Cerebellar cortex (tissue), 1 donor: ENCODE measurements around the gene SERPINI1.

Experiments
- DNase-seq: peaks from one replicate; pipeline ENCODE4 v3.0.0-alpha.2; 2015; ENCODE audit warnings: low spot score

SERPINI1 gene, protein sequence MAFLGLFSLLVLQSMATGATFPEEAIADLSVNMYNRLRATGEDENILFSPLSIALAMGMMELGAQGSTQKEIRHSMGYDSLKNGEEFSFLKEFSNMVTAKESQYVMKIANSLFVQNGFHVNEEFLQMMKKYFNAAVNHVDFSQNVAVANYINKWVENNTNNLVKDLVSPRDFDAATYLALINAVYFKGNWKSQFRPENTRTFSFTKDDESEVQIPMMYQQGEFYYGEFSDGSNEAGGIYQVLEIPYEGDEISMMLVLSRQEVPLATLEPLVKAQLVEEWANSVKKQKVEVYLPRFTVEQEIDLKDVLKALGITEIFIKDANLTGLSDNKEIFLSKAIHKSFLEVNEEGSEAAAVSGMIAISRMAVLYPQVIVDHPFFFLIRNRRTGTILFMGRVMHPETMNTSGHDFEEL

DNA sequence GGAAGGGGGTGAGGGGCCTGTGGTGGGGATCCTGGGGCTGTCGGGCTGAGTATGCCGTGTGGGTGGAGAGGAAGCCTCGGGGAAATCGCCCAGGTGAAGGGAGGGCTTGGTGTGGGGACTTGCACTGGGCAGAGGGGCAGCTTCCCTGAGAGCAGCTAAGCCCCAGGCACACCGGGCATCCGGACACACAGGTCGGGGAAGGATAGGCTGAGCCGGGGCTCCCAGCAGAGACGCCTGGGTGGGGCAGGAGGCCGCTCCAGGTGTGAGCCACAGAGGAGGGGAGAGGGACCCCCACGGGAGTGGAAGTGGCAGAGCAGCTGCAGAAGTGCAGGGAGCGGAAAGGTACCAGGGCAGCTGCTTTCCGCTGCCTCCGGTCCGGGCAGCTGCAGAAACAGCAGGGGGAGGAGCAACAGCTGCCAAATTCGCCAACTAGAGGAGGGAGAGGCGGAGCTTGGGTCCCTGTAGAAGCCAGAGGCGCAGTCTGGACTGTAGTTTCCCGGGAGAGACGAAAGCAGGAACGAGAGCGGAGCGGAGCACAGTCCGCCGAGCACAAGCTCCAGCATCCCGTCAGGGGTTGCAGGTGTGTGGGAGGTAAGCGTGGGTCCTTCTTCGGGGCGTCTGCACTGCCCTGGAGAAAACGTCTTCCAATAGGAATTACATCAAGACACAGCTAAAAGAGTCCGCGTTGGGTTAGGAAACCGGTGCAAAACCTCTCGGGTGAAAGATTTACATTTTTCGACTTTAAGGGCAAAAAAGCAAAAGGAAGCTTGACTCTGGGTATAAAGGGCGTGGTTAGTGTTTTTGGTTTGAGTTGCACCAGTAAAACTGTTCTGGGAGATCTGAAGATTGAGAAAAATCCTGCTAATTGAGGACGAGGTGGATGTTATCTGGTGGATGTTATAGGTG is at the start of gene SERPINI1:
TSS of gene SERPINI1 (plus strand) at position 489 of the 906 bp plus-strand sequence. CDS start 53,408 bp downstream, outside the sequence.
- DNase-seq, result peak; percentile 90

DNA sequence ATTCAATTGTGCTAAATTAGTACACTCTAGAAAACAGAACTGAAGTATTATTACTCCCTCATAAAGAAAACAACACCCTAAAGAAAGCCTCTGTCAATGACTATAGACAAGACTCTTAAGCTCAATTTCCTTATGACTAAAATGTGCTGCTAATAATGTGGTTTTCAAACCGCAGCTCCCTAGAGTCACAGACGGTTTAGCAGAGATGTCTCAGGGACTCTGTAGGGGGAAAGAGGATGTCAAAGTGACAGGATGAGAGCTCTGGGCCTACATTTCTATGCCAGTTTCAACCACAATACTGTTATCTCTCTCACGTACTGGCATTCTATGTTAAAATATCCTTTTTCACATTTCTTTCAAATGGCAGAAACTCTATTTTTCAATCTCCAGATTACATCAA is 44.2 kb upstream of the SERPINI1 start:
- no peak for DNase-seq

DNA sequence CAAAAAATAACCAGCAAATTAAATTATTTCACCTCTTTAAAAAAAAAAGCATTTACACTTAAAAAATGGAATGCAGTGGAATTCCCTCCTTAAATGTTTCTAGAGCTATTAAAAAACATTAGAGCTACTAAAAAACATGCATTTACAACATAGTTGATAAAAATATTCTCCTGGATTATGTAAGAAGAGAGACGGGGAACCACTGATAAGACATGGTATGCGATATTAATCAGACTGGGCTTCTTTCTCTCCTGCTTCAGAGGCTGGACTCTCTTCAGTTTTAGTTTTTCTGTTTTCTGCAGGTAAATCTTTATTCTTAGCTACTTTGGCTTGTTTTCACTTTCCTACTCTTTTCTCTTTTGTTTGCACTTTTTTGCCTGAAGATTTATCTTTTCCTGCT is 41.4 kb upstream of the SERPINI1 start:
- DNase-seq, result no peak

DNA sequence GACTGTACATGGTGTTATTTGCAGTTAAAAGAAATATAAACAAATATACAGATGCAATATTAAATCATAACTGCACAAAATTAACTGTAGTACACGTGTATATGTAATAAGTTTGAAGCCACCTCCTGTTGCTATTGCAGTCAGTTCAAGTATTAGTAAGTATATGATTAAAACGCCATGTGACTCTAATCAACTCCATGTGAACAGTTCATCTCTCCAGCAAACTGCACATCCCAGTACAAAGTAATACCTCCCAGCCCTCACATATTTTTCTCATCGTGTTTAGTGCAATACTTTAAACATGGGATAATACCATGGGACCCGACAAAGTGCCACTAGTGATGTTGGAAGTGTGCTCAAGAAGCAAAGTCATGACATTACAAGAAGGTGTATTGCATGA is 35.5 kb upstream of the SERPINI1 start:
- DNase-seq, result no peak

DNA sequence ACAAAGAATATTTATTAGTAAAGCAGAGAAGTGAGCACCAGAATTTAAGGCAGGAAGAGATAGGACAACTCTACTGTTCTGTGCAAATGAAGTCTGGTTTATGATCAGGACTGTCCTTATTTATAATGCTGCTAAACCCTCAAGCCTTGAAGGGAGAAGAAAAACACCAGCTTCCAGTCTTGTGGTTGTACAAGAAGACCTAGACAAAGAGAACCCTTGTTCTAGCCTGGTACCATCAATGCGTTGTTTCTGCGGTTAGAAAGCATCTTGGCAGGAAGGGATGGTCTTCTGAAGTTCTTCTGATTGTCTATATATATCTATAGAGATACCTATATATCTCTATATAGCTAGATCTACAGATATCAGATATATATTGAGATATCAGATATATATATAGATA is 34.6 kb upstream of the SERPINI1 start:
- no peak for DNase-seq

DNA sequence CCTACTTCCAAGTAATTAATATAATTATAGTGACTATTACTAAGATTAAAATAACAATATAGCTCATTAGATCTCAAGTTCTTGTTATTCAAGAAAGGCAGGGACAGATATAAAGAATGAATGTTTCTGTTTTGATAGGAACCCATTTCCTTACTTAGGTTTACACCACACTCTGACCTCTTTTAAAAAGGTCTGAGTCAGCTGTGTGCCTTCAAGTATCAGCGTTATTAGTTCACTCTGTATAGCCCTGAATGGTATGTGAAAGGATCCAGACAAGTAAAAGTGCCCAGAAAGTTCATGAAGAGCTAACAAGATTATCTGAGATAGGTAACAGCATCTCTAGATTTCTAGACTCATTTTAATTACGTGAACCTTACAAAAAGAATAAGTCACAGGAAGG is 29.7 kb upstream of the SERPINI1 start:
- no peak for DNase-seq

DNA sequence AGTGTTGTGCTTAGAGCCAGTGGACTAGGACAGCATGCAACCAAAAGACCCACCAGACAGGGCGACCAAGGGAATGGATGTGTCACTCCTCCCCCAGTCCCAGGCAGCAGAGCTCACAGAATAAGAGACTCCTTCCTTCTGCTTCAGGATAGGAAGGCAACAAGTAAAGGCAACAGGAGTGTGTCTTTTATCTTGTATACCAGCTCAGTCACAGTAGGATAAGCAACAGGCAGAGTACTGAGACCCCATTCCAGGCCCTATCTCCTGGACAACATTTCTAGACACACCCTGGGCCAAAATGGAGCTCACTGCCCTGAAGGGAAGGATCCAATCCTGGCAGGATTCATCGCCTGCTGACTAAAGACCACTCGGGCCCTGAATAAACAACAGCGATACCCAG is 25.8 kb upstream of the SERPINI1 start:
- no peak for DNase-seq

DNA sequence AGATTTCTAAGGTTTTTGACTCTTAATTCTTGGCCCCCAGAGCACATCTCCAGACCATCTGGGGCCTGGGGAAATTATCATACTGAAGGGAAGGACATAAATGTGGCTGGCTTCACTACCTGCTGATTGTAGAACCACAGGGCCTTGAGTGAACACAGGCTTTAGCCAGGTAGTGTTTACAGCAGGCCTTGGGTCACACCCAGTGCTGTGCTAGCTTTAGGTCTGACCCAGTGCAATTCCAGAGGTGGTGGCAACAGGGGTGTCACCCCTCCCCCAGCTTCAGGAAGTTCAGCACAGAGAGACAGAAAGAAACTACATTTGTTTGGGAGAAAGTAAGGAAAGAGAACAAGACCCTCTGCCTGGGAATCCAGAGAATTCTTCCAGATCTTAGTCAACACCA is 25.0 kb upstream of the SERPINI1 start:
- DNase-seq, result no peak

DNA sequence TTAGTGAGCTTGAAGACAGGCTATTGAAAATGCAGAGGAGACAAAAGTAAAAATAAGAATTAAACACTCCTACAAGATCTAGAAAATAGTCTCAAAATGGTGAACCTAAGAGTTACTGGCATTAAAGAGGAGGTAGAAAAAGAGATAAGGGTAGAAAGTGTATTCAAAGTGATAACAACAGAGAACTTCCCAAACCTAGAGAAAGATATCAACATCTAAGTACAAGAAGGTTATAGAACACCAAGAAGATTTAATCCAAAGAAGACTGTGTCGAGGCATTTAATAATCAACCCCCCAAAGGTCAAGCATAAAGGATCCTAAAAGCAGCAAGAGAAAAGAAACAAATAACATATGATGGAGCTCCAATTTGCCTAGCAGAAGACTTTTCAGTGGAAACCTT is 24.1 kb upstream of the SERPINI1 start:
- DNase-seq, result no peak

DNA sequence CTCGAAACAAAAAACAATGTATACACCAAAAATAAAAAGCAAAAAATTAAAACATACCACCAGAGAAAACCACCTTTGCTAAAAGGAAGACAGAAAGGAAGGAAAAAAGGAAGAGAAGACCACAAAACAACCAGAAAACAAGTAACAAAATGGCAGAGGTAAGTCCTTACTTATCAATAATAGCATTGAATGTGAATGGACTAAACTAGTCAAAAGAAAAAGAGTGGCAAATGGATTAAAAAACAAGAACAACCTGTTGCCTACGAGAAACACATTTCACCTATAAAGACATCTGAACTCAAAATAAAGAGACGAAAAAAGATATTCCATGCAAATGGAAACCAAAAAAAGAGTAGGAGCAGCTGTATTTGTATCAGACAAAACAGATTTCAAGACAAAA is 23.1 kb upstream of the SERPINI1 start:
- no peak for DNase-seq

DNA sequence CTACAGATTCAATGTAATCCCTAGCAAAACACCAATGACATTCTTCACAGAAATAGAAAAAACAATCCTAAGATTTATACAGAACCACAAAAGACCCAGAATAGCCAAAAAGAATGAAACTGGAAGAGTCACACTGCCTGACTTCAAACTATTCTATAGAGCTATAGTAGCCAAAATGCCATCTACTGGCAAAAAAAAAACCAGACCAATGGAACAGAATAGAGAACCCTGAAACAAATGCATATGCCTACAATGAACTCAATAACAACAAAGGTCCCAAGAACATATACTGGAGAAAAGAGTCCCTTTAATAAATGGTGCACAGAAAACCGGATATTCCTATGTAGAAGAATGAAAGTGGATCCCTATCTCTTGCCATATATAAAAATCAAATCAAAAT is 20.6 kb upstream of the SERPINI1 start:
- no peak for DNase-seq

DNA sequence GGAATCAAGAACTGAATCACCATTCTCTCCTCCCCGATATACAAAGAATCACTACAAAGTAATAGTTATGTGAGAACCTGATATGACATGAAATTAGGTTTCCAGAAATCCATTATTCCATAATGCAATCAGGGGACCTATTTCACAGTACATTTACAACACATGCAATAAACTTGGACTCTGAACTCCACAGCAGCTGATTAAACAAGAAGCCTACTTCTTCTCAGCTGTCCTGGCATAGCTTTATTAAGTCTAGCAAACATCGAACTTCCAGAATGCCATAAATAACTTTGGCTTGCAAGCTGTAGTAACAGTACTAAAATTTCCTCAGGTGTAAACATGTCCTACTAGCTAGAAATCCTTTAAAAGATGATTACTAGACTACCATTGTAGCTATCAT is 18.6 kb upstream of the SERPINI1 start:
- DNase-seq, result no peak

DNA sequence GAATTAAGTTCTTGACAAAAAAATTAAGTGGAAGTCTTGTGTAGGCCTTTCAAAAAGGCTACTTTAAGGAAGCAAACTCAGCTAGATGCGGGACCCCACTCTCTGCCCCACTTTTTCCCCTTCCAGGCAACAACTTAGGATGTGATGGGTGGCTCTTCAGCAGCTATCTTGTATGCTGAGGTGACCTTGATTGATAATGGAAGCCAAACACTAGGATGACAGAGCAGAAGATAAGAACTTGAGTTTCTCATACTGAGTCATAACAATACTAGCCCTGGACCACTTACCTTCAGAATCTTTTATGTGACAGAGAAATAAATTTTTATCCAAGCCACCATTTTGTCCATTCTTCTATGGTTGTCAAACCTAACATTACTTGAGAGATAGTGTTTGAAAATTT is 16.9 kb upstream of the SERPINI1 start:
- no peak for DNase-seq

DNA sequence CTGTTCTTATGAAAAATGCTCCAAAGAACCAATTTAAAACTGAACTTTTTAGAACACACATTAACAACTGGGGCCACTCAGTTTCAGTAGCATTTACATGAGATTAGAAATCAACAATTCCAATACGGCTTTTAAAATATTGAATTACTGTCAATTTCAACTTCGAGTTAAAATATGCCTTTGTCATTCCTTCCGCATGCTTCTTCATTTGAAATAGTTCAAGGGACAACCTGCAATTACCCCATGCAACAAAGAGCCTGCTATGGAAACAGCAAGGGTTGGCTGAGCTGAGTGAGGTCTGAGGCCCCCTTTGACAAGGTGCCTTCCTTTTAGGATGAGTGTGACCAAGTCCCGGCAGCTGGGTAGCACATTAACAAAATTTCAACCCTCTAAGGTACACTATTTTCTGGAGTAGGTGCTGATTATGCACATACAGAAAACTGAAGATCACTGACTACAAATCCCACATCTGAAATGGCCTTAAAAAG is 12.5 kb upstream of the SERPINI1 start:
- no peak for DNase-seq

DNA sequence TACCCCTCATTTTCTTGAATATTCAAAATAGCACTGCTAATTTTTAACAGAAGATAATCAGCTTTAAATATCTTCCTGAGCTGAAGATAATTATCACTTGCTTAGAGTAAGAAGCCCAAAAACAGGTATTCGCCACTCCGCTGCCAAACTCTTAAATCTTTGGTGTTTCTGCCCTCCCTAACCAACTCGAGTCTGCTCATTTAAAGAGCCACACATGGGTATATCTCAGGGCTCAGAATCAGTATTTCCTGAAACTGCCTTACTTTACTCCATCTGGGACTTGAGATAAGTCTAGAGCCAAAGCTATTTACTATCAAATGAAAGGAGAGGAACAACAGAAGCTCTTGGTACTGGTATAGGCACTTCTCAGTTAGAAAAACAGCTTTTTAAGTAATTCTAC is 11.6 kb upstream of the SERPINI1 start:
- DNase-seq, result no peak

DNA sequence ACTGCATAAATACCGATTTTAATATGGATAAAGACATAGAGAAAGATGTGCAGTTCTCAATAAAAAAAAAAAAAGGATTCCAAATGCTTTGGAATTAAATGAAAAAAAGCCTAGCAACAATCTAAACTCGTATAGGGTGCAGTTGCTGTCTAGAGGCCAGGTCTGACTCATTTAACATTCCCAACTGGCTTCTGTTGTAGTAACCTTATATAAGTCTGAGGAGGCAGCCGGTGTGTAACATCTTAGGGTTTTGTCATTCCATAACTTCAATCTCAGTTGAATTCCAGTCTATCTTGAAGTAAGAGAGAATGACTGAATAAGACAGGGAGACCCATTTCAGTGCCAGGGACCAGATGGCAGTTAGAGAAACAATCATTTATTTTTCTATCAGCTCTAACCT is 7.3 kb upstream of the SERPINI1 start:
- DNase-seq, result no peak

DNA sequence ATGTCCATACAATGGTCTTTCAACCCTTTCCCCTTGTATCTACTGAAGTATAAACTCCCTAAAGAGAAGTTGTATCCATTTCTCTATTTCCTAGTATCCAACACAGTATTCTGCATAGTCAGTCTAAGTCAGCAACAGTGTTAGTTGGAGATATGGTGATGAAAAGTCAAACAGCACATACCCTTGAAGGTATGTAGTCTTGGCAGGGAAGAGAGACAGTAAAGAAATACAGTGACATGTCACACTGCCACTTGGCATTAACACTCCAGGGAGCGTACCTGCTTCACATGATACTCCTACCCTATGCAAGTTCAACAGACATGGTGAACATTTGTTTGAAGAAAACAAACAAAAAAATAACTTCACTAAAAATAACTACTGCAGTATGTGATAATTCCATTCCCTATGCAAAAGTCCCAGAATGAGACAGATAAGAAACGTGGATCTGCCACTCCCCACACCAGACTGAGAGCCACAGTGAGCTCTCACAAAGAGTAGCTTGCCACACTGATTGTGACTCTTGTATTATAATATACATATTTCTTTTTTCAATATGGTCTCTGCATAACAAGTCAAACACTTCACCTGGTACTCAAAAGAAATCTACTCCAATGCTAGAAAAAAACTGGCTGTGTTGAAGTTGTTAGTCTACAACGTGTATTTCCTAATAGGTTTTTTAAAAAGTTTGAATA is 6.7 kb upstream of the SERPINI1 start:
- DNase-seq, result no peak

DNA sequence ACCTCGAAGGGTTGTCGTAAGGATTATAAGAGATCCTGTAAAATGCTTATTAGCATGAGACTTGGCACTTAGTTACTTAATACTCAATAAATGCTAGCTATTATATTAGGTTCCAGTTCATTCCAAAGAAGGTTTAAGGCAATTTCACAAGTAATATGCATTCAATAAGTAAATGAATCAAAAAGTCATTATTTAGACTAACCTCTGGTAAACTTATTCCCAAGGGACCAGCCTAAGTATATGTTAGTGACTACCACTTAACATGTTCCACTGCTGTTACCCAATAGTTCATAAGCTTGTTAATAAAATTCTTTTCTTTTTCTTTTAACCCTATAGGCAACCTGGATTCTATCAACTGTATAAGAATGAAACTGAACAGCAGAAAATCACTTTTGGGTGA is 5.9 kb upstream of the SERPINI1 start:
- DNase-seq, result no peak

DNA sequence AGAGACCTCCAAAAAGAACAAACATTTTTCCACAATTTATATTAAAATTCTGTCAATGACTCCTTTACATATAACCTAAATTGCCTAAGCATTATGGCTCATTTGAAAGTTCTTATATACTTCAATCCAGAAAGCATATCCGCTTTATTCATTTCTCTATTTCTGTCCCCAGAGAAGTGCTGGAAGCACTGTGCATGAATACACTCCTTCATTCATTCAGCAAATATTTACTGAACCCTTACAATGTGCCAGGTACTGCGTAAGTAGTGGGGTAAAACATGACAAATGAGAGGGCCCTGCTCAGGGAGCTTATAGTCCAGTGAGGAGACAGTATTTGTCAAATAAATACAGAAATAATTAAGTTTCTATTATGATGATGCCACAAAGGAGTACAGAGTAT is 4.1 kb upstream of the SERPINI1 start:
- DNase-seq, result no peak

DNA sequence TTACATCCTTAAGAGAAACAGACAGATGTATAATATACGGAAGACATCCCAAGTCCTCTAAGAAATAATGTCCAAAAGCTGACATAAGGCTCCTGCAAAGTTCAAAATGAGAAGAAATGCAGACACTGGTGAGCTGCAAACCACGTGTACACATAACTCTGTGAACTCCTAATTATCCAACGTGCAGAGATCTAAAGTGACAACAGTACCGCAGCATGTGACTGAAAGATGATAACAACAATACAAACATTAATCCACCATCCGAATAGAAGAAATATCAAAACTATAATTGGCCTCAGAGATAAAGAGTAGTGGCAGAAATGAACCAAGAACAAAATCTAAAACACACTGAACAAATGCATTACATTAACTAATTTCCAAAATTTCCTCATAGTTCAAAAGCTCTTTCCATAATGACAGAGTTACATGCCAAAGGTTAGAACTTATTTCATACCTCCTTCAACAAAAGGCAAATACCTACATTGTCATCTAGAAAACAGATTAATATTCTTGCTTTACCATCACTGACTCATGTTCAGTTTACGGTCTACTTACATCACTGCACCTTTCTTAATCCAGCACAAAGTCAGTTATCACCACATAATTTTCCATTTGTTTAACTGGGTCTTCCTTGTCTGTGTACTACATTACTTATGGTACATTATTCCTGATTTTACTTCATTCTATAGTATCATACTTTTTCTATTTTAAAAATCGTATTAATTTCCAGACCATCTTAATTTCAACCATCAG is 3.0 kb upstream of the SERPINI1 start:
- DNase-seq, result no peak

DNA sequence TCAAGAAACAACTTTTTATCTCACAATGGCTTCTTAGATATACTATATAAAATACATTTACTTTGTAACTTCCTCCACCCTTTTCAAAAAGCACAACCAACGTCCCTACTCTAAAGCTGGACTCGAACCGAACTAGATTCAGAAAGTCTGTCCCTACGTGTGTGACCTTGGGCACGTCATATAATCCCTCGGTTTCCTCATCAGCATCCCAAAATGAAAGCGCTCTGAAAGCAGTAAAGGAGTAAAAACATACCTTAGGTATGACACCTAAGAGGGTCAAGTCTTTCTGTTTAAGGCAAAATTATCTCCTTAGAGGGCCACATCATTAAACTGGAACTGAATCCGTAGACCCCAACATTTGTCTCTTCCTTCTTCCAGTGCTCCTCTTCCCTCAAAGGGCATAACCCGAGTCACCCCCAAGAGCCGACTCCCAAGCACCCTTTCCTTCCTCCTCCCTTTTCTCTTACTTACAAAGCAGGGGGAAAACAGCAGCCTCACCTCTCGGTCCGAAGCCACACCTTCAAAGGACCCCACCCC is 1.5 kb upstream of the SERPINI1 start:
- DNase-seq, result no peak
